CD4-positive, alpha-beta T cell (primary cell): ENCODE results near the gene FGFBP2. TPM values are rescaled to one million over a fixed set of nuclear protein-coding genes. Genes with fewer than 3 reads are reported as not detected.

Experiments
- ATAC-seq: fragments of 200-7000 bp; cut with Tn5 transposase; one replicate; pipeline ENCODE4 v1.10.0; 2022; ENCODE audit warnings: mild to moderate bottlenecking; ENCODE audit not compliant: poor library complexity
- CTCF ChIA-PET: fragments of 350-600 bp; sonication (Branson Sonifier 250); formaldehyde crosslinking; loops from one replicate; lab custom pipeline; 2021; ENCODE audit warnings: antibody characterized with exemption, inconsistent platforms; lab: Charles Lee
- POLR2A ChIA-PET: fragments of 350-600 bp; sonication (Branson Sonifier 250); formaldehyde crosslinking; loops from one replicate; lab custom pipeline; 2021; ENCODE audit warnings: antibody characterized with exemption, inconsistent platforms; lab: Charles Lee
- DNase-seq, 14 experiments: peaks; one replicate each; pipeline ENCODE4 v3.0.0-alpha.2; 2013 to 2020; ENCODE audit warnings: mixed read lengths in 2 of 14
- H3K27ac ChIP-seq, 2 donors: one replicate each; pipeline versions ENCODE4 v1.5.1 to v1.7.0; 2013; ENCODE audit warnings: low read length in 2 of 2, low read depth in 1 of 2, mild to moderate bottlenecking in 1 of 2
- H3K27me3 ChIP-seq, 2 experiments: 1 replicate in 1 of 2; 2 replicates in 1 of 2; pipeline versions ENCODE4 v1.6.1 to v1.7.0; 2013; ENCODE audit warnings: low read length in 2 of 2, control low read depth in 1 of 2, mild to moderate bottlenecking in 1 of 2, moderate library complexity in 1 of 2; ENCODE audit not compliant: insufficient read depth in 2 of 2, control insufficient read depth in 1 of 2
- H3K36me3 ChIP-seq: one replicate; pipeline ENCODE4 v1.6.1; 2013; ENCODE audit warnings: low read length, control low read depth; ENCODE audit not compliant: insufficient read depth
- H3K4me1 ChIP-seq: one replicate; pipeline ENCODE4 v1.6.1; 2013; ENCODE audit warnings: low read length, control low read depth; ENCODE audit not compliant: insufficient read depth
- H3K4me3 ChIP-seq: one replicate; pipeline ENCODE4 v1.5.1; 2013; ENCODE audit warnings: mild to moderate bottlenecking, low read length, moderate library complexity
- H3K9me3 ChIP-seq, 2 experiments: 1 replicate in 1 of 2; 2 replicates in 1 of 2; pipeline versions ENCODE4 v1.6.1 to v1.7.0; 2013; ENCODE audit warnings: low read length in 2 of 2, mild to moderate bottlenecking in 2 of 2, control low read depth in 1 of 2, moderate library complexity in 1 of 2; ENCODE audit not compliant: control insufficient read depth in 1 of 2, insufficient read depth in 1 of 2
- H3K27ac Mint-ChIP-seq: one replicate; pipeline ENCODE4 v1.8.0; 2020; ENCODE audit warnings: mixed read lengths
- H3K27me3 Mint-ChIP-seq: one replicate; pipeline ENCODE4 v1.8.0; 2021; ENCODE audit warnings: mixed read lengths
- H3K36me3 Mint-ChIP-seq: one replicate; pipeline ENCODE4 v1.8.0; 2021; ENCODE audit warnings: low read depth, mixed read lengths
- H3K4me1 Mint-ChIP-seq: one replicate; pipeline ENCODE4 v1.8.0; 2021; ENCODE audit warnings: low read depth, mixed read lengths
- H3K4me3 Mint-ChIP-seq: one replicate; pipeline ENCODE4 v1.8.0; 2020; ENCODE audit warnings: mild to moderate bottlenecking, mixed read lengths
- H3K9me3 Mint-ChIP-seq: one replicate; pipeline ENCODE4 v1.8.0; 2020; ENCODE audit warnings: mixed read lengths
- CTCF ChIP-seq: fragments of 200-600 bp; IDR thresholded peaks from one replicate; pipeline ENCODE4 v1.8.0; 2022; ENCODE audit warnings: antibody characterized with exemption, mild to moderate bottlenecking
- intact Hi-C, 2 experiments: fragments of 100-400 bp; cut with DNase I in 1 of 2; cut with micrococcal nuclease in 1 of 2; formaldehyde crosslinking; loops; one replicate each; pipeline versions ENCODE4 v1.15.1 to v1.9.0; 2023 to 2025; cut with DNase I, micrococcal nuclease
- total RNA-seq, 174 experiments: library from RNA in 2 of 174; stranded (reverse) in 2 of 174; gene quantifications; one replicate each; pipeline ENCODE4 v1.2.3 and lab custom pipeline; 2021 to 2026

The FGFBP2 gene
- total RNA-seq, 2 experiments from 2014 or later: 1.3 to 1.7 TPM

GRCh38 chr4:15964159-15964558 lies 1.2 kb upstream of the FGFBP2 start:
- Mint-ChIP-seq H3K27me3 (peaks cover 5% of the 10 kb centered on the region), H3K4me1 (peaks cover 20% of the 10 kb centered on the region), H3K9me3 (no peaks in the 10 kb centered on the region), H3K36me3 (no peaks in the 10 kb centered on the region), H3K4me3 (no peak overlapping the region), H3K27ac (no peak overlapping the region)
- Histone ChIP-seq H3K4me1 (peaks cover 14% of the 10 kb centered on the region), H3K36me3 (no peaks in the 10 kb centered on the region), H3K27ac (no peak overlapping the region), H3K27me3 (no peaks in the 10 kb centered on the region), H3K9me3 (no peaks in the 10 kb centered on the region), H3K4me3 (no peak overlapping the region)
- intact Hi-C loops: no loop called here
- ChIA-PET POLR2A (no interaction called here), CTCF (no interaction called here)
- DNase-seq: no peak
- TF ChIP-seq CTCF: no peak
- ATAC-seq: no peak

GRCh38 chr4:15963576-15963975 lies 601 bp upstream of the FGFBP2 start:
- Histone ChIP-seq H3K36me3 (no peaks in the 10 kb centered on the region), H3K4me1 (peaks cover 14% of the 10 kb centered on the region), H3K27ac (no peak overlapping the region), H3K4me3 (no peak overlapping the region), H3K27me3 (no peaks in the 10 kb centered on the region), H3K9me3 (no peaks in the 10 kb centered on the region)
- POLR2A ChIA-PET: no interaction called here
- CTCF ChIA-PET: no interaction called here
- DNase-seq: peak in 4 of 14 experiments; percentile 4 to 65 (median 40)
- H3K9me3 Mint-ChIP-seq: no peaks in the 10 kb centered on the region
- no peaks in the 10 kb centered on the region for H3K27me3 Mint-ChIP-seq
- H3K27ac Mint-ChIP-seq: no peak overlapping the region
- TF ChIP-seq CTCF: no peak
- H3K4me1 Mint-ChIP-seq: peaks cover 20% of the 10 kb centered on the region
- H3K36me3 Mint-ChIP-seq: no peaks in the 10 kb centered on the region
- peak overlapping the region; percentile 17 for H3K4me3 Mint-ChIP-seq
- ATAC-seq: peak; percentile 34
- intact Hi-C loops: loop anchor here (1.0 kb wide), 1 partner anchor 38 kb away; no protein-coding TSS in a partner anchor

GRCh38 chr4:15961781-15962510 lies 1.0 kb downstream of the FGFBP2 start:
- DNase-seq (peak in 5 of 14 experiments; percentile 13 to 68 (median 20)), ATAC-seq (peak; percentile 43)
- peaks cover 20% of the 10 kb centered on the region for H3K4me1 Mint-ChIP-seq
- H3K27me3 Mint-ChIP-seq: no peaks in the 10 kb centered on the region
- Histone ChIP-seq H3K36me3 (no peaks in the 10 kb centered on the region), H3K9me3 (no peaks in the 10 kb centered on the region), H3K4me1 (peaks cover 14% of the 10 kb centered on the region), H3K27ac (no peak overlapping the region), H3K27me3 (no peaks in the 10 kb centered on the region), H3K4me3 (peak overlapping the region; percentile 26)
- no peak overlapping the region for H3K4me3 Mint-ChIP-seq
- no peaks in the 10 kb centered on the region for H3K36me3 Mint-ChIP-seq
- H3K9me3 Mint-ChIP-seq: no peaks in the 10 kb centered on the region
- ChIA-PET POLR2A (interaction anchor here (1.4 kb wide), 1 partner anchor 43 kb away, joined by 4 read pairs; no protein-coding TSS in a partner anchor), CTCF (no interaction called here)
- H3K27ac Mint-ChIP-seq: no peak overlapping the region
- TF ChIP-seq CTCF: no peak
- intact Hi-C loops: no loop called here
